Measurements from ENCODE around the gene CRELD1. TPM values are rescaled to one million over a fixed set of nuclear protein-coding genes. Genes with fewer than 3 reads are reported as not detected.

The CRELD1 gene
- total RNA-seq, 1 experiment from 2014 or later, result 18.7 TPM

DNA sequence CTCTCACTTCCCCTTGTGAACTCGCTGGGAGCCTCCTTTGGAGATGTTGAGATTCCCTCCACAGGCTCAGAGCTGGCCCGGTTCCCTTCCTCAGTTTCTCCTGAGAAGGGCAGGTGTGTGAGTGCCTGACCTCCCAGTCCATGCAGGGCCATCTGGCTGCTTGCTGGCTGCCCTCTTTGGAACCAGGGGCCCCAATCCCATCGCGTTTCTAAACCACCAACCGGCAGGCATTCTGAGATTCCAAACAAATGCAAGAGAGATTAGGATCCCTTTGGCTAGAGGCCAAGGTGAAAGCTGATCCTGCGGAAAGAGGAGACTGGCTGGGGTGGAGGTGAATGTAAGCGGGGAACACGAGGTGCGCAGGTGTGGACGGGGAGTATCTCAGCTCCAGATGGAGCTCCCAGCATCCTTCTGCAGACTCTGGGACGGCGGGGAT, 21.5 kb downstream of the CRELD1 start:
- Histone ChIP-seq H3K36me3 (ENCODE audit: control insufficient read depth in 1 of 2, insufficient read depth in 2 of 2, low read length in 2 of 2) (no peaks in the 10 kb centered on the region), H4K20me1 (ENCODE audit: insufficient read depth) (no peaks in the 10 kb centered on the region), H3K27me3 (ENCODE audit: insufficient read depth, low read length) (no peaks in the 10 kb centered on the region), H3K4me2 (ENCODE audit: low read length) (peak overlapping the region; percentile 38), H3K79me2 (ENCODE audit: insufficient read depth, low read length) (no peaks in the 10 kb centered on the region), H3K9me3 (ENCODE audit: control insufficient read depth in 1 of 2, insufficient read depth in 1 of 2, low read depth in 1 of 2, low read length in 2 of 2) (no peaks in the 10 kb centered on the region), H3K4me1 (ENCODE audit: control insufficient read depth in 1 of 2, insufficient read depth in 2 of 2, low read length in 2 of 2) (peaks cover 12 to 25% of the 10 kb centered on the region in 2 experiments), H3K9me2 (ENCODE audit: insufficient read depth) (no peaks in the 10 kb centered on the region), H3K27ac (ENCODE audit: low read depth, low read length) (no peak overlapping the region), H3K9ac (ENCODE audit: low read length) (no peak overlapping the region; the same call in 1 of the 2 replicates), H2AFZ (ENCODE audit: low read depth, low read length, poor library complexity, severe bottlenecking) (no peak overlapping the region), H3K4me3 (replicated peaks in 1 of 2; ENCODE audit: low read depth in 1 of 2, low read length in 2 of 2) (no peak overlapping the region)
- intact Hi-C loops (cut with micrococcal nuclease), result no loop called here
- RAD21 ChIA-PET (ENCODE audit: low non-redundant PET in 1 of 2, low total read pairs in 2 of 2, uncharacterized antibody in 2 of 2, unreplicated experiment in 2 of 2), result no interaction called here
- DNase-seq (ENCODE audit: low read depth, low spot score), result no peak
- BruUV-seq (replicated peaks), result no TSS peak
- ATAC-seq, result no peak
- CTCF ChIA-PET, result interaction anchor here (3.5 kb wide), 1 partner anchor 8 kb away, joined by 22 read pairs; no protein-coding TSS in a partner anchor
- POLR2A ChIA-PET, result interaction anchor here (1.4 to 1.6 kb wide), 2 partner anchors 8 to 10 kb away, joined by 3 to 6 read pairs; no protein-coding TSS in a partner anchor
- TF ChIP-seq EZH2phosphoT487 (IDR thresholded peaks at IDR 0.05; ENCODE audit: borderline replicate concordance), result no peak
- TF ChIP-seq FOSL1 (IDR thresholded peaks at IDR 0.05; ENCODE audit: low read depth), result no peak
- no peak for TF ChIP-seq JUND (IDR thresholded peaks at IDR 0.05)
- TF ChIP-seq SIN3A (IDR thresholded peaks at IDR 0.05; ENCODE audit: low read depth), result no peak
- no peak for TF ChIP-seq POLR2AphosphoS5 (IDR thresholded peaks at IDR 0.05; ENCODE audit: low read depth, low read length)
- TF ChIP-seq, protein P1, sequence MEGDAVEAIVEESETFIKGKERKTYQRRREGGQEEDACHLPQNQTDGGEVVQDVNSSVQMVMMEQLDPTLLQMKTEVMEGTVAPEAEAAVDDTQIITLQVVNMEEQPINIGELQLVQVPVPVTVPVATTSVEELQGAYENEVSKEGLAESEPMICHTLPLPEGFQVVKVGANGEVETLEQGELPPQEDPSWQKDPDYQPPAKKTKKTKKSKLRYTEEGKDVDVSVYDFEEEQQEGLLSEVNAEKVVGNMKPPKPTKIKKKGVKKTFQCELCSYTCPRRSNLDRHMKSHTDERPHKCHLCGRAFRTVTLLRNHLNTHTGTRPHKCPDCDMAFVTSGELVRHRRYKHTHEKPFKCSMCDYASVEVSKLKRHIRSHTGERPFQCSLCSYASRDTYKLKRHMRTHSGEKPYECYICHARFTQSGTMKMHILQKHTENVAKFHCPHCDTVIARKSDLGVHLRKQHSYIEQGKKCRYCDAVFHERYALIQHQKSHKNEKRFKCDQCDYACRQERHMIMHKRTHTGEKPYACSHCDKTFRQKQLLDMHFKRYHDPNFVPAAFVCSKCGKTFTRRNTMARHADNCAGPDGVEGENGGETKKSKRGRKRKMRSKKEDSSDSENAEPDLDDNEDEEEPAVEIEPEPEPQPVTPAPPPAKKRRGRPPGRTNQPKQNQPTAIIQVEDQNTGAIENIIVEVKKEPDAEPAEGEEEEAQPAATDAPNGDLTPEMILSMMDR (IDR thresholded peaks at IDR 0.05 in 2 of 3, conservative IDR thresholded peaks at IDR 0.05 in 1 of 3; ENCODE audit: borderline replicate concordance in 1 of 3, insufficient read depth in 1 of 3, low read depth in 2 of 3, low read length in 2 of 3), result no peak
- no peak for TF ChIP-seq CEBPB (IDR thresholded peaks at IDR 0.05; ENCODE audit: low read depth)
- no peak for TF ChIP-seq ELF1 (IDR thresholded peaks at IDR 0.05; ENCODE audit: borderline replicate concordance, low read depth)
- TF ChIP-seq EGR1 (IDR thresholded peaks at IDR 0.05; ENCODE audit: low read depth), result no peak
- no peak for TF ChIP-seq SRF (IDR thresholded peaks at IDR 0.05; ENCODE audit: low read depth)
- TF ChIP-seq EZH2 (IDR thresholded peaks at IDR 0.05), result no peak
- TF ChIP-seq, protein P2, sequence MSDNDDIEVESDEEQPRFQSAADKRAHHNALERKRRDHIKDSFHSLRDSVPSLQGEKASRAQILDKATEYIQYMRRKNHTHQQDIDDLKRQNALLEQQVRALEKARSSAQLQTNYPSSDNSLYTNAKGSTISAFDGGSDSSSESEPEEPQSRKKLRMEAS (IDR thresholded peaks at IDR 0.05), result no peak
- TF ChIP-seq SP1 (IDR thresholded peaks at IDR 0.05; ENCODE audit: low read depth), result no peak
- TF ChIP-seq CBX3 (IDR thresholded peaks at IDR 0.05; ENCODE audit: low read depth), result no peak
- TF ChIP-seq ZFX (IDR thresholded peaks at IDR 0.05), result no peak
- TF ChIP-seq, protein P3, sequence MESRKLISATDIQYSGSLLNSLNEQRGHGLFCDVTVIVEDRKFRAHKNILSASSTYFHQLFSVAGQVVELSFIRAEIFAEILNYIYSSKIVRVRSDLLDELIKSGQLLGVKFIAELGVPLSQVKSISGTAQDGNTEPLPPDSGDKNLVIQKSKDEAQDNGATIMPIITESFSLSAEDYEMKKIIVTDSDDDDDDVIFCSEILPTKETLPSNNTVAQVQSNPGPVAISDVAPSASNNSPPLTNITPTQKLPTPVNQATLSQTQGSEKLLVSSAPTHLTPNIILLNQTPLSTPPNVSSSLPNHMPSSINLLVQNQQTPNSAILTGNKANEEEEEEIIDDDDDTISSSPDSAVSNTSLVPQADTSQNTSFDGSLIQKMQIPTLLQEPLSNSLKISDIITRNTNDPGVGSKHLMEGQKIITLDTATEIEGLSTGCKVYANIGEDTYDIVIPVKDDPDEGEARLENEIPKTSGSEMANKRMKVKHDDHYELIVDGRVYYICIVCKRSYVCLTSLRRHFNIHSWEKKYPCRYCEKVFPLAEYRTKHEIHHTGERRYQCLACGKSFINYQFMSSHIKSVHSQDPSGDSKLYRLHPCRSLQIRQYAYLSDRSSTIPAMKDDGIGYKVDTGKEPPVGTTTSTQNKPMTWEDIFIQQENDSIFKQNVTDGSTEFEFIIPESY (IDR thresholded peaks at IDR 0.05; ENCODE audit: extremely low read depth, insufficient replicate concordance, low read length), result no peak
- no peak for TF ChIP-seq POLR2A (IDR thresholded peaks at IDR 0.05; ENCODE audit: borderline replicate concordance, extremely low read depth, insufficient read depth, insufficient read length)
- TF ChIP-seq YY1 (IDR thresholded peaks at IDR 0.05; ENCODE audit: extremely low read depth, insufficient replicate concordance, low read depth, low read length), result no peak
- no peak for TF ChIP-seq ZNF274 (IDR thresholded peaks at IDR 0.05; ENCODE audit: low read depth, low read length)

Measured in HCT116 (cell line).